ENCODE measurements around the gene FCGBP.
"Not testable (repeated sequence)": the region's sequence is repeated elsewhere in the genome, so short reads cannot be mapped to it uniquely, and the experiment has no call there.

FCGBP gene

DNA sequence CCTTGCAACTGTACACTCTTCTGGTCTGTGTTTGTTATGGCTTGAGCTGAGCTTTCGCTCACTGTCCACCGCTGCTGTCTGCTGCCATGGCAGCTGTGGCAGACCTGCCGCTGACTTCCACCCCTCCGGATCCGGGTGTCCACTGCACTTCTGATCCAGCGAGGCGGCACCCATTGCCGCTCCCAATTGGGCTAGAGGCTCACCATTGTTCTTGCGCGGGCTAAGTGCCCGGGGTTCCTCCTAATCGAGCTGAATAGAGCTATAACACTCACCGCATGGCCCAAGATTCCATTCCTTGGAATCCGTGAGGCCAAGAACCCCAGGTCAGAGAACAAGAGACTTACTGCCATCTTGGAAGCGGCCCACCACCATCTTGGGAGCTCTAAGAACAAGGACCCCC, 34.4 kb upstream of the FCGBP start:
- DNase-seq (ENCODE audit: insufficient read length, low spot score) (no peak), FAIRE-seq (no peak)
- no peak for TF ChIP-seq TAF1 (IDR thresholded peaks at IDR 0.05; ENCODE audit: low read depth, low read length)

DNA sequence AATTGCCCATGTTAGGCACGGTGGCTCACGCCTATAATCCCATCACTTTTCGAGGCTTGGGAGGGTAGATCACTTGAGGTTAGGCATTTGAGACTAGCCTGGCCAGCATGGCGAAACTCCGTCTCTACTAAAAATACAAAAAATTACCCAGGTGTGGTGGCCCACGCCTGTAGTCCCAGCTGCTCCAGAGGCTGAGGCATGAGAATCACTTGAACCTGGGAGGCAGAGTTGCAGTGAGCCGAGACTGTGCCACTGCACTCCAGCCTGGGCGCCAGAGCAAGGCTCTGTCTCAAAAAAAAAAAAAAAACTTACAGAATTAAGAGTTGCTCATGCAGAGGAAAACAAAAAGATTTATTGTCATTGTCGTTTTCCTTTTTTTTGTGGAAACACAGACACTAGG, 33.1 kb upstream of the FCGBP start:
- FAIRE-seq: no peak
- no peak for DNase-seq (ENCODE audit: insufficient read length, low spot score)
- TF ChIP-seq PAX5 (IDR thresholded peaks at IDR 0.05; ENCODE audit: insufficient read depth, low read length, severe bottlenecking) (no peak), SPI1 (IDR thresholded peaks at IDR 0.05; ENCODE audit: low read depth, low read length) (no peak), POU2F2 (IDR thresholded peaks at IDR 0.05; ENCODE audit: low read depth, low read length) (no peak), POLR2AphosphoS5 (IDR thresholded peaks at IDR 0.05; ENCODE audit: low read depth, low read length) (no peak), POLR2A (IDR thresholded peaks at IDR 0.05; ENCODE audit: low read depth, low read length) (no peak), TAF1 (IDR thresholded peaks at IDR 0.05; ENCODE audit: low read depth, low read length) (no peak)

DNA sequence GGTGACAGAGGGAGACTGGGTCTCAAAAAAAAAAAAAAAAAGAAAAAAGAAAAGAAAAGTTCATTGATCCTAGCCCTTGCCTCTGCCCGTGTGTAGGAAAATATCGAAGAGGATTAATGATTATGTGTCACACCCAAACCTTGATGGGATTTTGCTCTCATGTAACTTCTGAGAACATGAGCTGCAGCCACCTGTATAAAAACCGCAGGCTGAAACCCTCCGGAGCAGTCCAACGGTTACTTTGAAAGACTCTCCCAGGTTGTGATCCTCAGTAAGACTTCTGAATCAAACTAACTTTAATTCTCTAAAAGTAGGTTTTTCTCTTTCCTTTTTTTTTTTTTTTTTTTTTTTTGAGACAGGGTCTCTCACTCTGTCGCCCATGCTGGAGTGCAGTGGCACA, 32.2 kb upstream of the FCGBP start:
- no peak for DNase-seq (ENCODE audit: insufficient read length, low spot score)
- TF ChIP-seq POLR2A (IDR thresholded peaks at IDR 0.05; ENCODE audit: low read depth, low read length) (no peak), POLR2AphosphoS5 (IDR thresholded peaks at IDR 0.05; ENCODE audit: low read depth, low read length) (no peak), TAF1 (IDR thresholded peaks at IDR 0.05; ENCODE audit: low read depth, low read length) (no peak)
- FAIRE-seq: no peak

GRCh38 chr19:39963898-39964297, 29.5 kb upstream of the FCGBP start:
- DNase-seq (ENCODE audit: insufficient read length, low spot score) (no peak), FAIRE-seq (no peak)
- TF ChIP-seq SPI1 (IDR thresholded peaks at IDR 0.05; ENCODE audit: low read depth, low read length) (no peak), POU2F2 (IDR thresholded peaks at IDR 0.05; ENCODE audit: low read depth, low read length) (no peak), PAX5 (IDR thresholded peaks at IDR 0.05; ENCODE audit: insufficient read depth, low read length, severe bottlenecking) (no peak), TAF1 (IDR thresholded peaks at IDR 0.05; ENCODE audit: low read depth, low read length) (no peak)

GRCh38 chr19:39959407-39959806, 25.0 kb upstream of the FCGBP start:
- not testable (repeated sequence) for DNase-seq (ENCODE audit: insufficient read length, low spot score); FAIRE-seq

DNA sequence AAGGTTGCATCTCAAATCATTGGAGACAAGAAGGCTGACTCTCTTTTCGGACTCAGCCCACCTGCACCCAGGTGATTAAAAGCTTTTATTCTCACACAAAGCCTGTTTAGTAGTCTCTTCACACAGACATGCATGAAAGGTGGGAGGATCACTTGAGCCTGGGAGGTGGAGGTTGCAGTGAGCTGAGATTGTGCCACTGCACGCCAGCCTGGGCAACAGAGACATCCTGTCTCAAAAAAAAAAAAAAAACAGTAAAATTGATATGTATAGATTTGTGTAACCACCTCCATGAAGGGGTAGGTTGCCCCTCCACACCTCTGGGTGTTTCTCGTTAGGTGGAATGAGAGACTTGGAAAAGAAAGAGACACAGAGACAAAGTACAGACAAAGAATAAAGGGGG, 24.5 kb upstream of the FCGBP start:
- not testable (repeated sequence) for DNase-seq (ENCODE audit: insufficient read length, low spot score); FAIRE-seq

DNA sequence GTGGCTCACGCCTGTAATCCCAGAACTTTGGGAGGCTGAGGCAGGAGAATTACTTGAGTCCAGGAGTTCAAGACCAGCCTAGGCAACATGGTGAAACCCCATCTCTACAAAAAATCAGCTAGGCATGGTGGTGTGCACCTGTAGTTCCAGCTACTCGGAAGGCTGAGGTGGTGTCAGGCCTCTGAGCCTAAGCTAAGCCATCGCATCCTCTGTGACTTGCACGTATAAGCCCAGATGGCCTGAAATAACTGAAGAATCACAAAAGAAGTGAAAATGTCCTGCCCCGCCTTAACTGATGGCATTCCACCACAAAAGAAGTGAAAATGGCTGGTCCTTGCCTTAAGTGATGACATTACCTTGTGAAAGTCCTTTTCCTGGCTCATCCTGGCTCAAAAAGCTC, 23.5 kb upstream of the FCGBP start:
- not testable (repeated sequence) for FAIRE-seq

GRCh38 chr19:39953915-39954314, 19.5 kb upstream of the FCGBP start:
- no peak for DNase-seq (ENCODE audit: insufficient read length, low spot score)
- peak; percentile 84 for FAIRE-seq
- TF ChIP-seq TAF1 (IDR thresholded peaks at IDR 0.05; ENCODE audit: low read depth, low read length): no peak
- no peak for TF ChIP-seq POU2F2 (IDR thresholded peaks at IDR 0.05; ENCODE audit: low read depth, low read length)

More for the DNA sequence above, 23.5 kb upstream of the FCGBP start:
- DNase-seq (ENCODE audit: insufficient read length, low spot score): not testable (repeated sequence)

GRCh38 chr19:39951686-39952085, 17.3 kb upstream of the FCGBP start:
- FAIRE-seq (no peak), DNase-seq (ENCODE audit: insufficient read length, low spot score) (no peak)
- TF ChIP-seq POLR2AphosphoS5 (IDR thresholded peaks at IDR 0.05; ENCODE audit: low read depth, low read length) (no peak), SPI1 (IDR thresholded peaks at IDR 0.05; ENCODE audit: low read depth, low read length) (no peak), POLR2A (IDR thresholded peaks at IDR 0.05; ENCODE audit: low read depth, low read length) (no peak), TAF1 (IDR thresholded peaks at IDR 0.05; ENCODE audit: low read depth, low read length) (no peak), PAX5 (IDR thresholded peaks at IDR 0.05; ENCODE audit: insufficient read depth, low read length, severe bottlenecking) (no peak), POU2F2 (IDR thresholded peaks at IDR 0.05; ENCODE audit: low read depth, low read length) (no peak)

GRCh38 chr19:39951065-39951650, 16.7 kb upstream of the FCGBP start:
- no peak for DNase-seq (ENCODE audit: insufficient read length, low spot score)

DNA sequence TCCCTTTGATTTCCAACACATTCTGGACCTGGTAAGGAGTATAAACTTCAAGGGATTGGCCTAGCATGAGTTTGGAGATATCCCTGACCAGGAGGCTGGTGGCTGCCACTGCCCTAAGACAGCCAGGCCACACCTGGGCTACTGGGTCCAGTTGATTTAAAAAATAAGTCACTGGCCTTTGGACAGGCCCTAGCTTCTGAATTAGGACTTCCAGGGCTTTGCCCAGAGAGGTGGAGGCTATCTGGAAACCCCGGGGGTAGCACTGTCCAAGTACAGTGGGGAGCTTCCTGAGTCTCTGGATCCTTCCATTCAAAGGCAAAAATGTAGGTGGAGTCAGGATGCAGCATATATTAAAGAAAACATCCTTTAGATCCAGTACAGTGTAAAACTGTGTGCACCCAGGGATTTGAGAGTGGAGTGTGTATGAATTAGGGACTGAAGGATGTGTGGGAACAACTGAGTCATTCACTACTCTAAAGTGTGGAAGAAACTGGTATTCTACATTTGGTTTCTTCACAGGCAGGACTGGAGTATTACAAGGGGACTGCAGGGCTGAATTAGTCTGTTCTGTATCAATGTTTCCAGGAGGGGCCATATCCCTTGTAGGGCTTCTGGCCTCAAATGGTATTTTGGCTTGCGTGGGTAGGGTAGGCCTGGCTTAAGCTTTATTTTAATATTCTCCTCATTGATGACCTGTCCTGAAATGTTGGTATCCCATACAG, 14.8 kb upstream of the FCGBP start:
- FAIRE-seq: no peak
- TF ChIP-seq POLR2A (IDR thresholded peaks at IDR 0.05; ENCODE audit: low read depth, low read length) (no peak), POLR2AphosphoS5 (IDR thresholded peaks at IDR 0.05; ENCODE audit: low read depth, low read length) (no peak)

More at GRCh38 chr19:39951065-39951650, 16.7 kb upstream of the FCGBP start:
- FAIRE-seq: peak; percentile 5
- TF ChIP-seq POLR2AphosphoS5 (IDR thresholded peaks at IDR 0.05; ENCODE audit: low read depth, low read length): no peak
- no peak for TF ChIP-seq PAX5 (IDR thresholded peaks at IDR 0.05; ENCODE audit: insufficient read depth, low read length, severe bottlenecking)
- no peak for TF ChIP-seq TAF1 (IDR thresholded peaks at IDR 0.05; ENCODE audit: low read depth, low read length)

GRCh38 chr19:39946532-39946931, 12.1 kb upstream of the FCGBP start:
- TF ChIP-seq PAX5 (IDR thresholded peaks at IDR 0.05; ENCODE audit: insufficient read depth, low read length, severe bottlenecking) (no peak), POLR2AphosphoS5 (IDR thresholded peaks at IDR 0.05; ENCODE audit: low read depth, low read length) (no peak), SPI1 (IDR thresholded peaks at IDR 0.05; ENCODE audit: low read depth, low read length) (no peak), TAF1 (IDR thresholded peaks at IDR 0.05; ENCODE audit: low read depth, low read length) (no peak), POLR2A (IDR thresholded peaks at IDR 0.05; ENCODE audit: low read depth, low read length) (no peak), POU2F2 (IDR thresholded peaks at IDR 0.05; ENCODE audit: low read depth, low read length) (no peak)
- FAIRE-seq: no peak
- no peak for DNase-seq (ENCODE audit: insufficient read length, low spot score)

More for the DNA sequence above, 14.8 kb upstream of the FCGBP start:
- no peak for DNase-seq (ENCODE audit: insufficient read length, low spot score)

Data from GM12891 (cell line).